ENCODE results near the gene ALPG.
"Not testable (repeated sequence)": the region's sequence is repeated elsewhere in the genome, so short reads cannot be mapped to it uniquely, and the experiment has no call there.

ALPG gene

GRCh38 chr2:232382331-232383225, 24.1 kb upstream of the ALPG start:
- Mint-ChIP-seq H3K4me1 (no peaks in the 10 kb centered on the region), H3K36me3 (no peaks in the 10 kb centered on the region), H3K9me3 (no peaks in the 10 kb centered on the region), H3K4me3 (no peak overlapping the region), H3K27ac (no peak overlapping the region), H3K27me3 (peaks cover 78% of the 10 kb centered on the region)
- no peak for DNase-seq
- CTCF ChIA-PET = interaction anchor here (0.9 kb wide), 1 partner anchor 95 kb away, joined by 3 read pairs; no protein-coding TSS in a partner anchor

DNA sequence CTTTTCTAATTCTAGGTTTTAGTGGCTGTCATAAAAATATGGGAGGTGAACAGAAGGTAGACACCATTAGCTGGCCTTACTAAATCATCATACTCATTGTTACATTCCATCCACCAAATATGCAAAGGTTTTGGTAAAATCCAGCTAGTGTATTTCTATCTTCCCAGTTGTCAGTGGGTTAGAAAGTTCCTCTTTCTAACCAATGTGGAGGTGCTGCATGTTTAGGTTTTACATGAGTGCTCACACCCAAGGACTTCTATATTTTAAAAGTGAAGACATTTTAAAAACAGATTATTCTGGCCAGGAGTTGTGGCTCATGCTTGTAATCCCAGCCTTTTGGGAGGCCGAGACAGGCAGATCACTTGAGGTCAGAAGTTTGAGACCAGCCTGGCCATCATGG, 22.2 kb upstream of the ALPG start:
- Mint-ChIP-seq H3K4me1 (no peaks in the 10 kb centered on the region), H3K9me3 (no peaks in the 10 kb centered on the region), H3K4me3 (no peak overlapping the region), H3K27ac (no peak overlapping the region), H3K27me3 (peaks cover 92% of the 10 kb centered on the region), H3K36me3 (no peaks in the 10 kb centered on the region)
- DNase-seq = no peak
- CTCF ChIA-PET = interaction anchor here (0.6 to 0.8 kb wide), 2 partner anchors 10 to 706 kb away, joined by 3 read pairs; no protein-coding TSS in a partner anchor

GRCh38 chr2:232385058-232385457, 21.6 kb upstream of the ALPG start:
- H3K27me3 Mint-ChIP-seq = peaks cover 92% of the 10 kb centered on the region
- H3K36me3 Mint-ChIP-seq, DNase-seq, H3K4me3 Mint-ChIP-seq, H3K27ac Mint-ChIP-seq, H3K4me1 Mint-ChIP-seq, H3K9me3 Mint-ChIP-seq: not testable (repeated sequence)
- CTCF ChIA-PET = interaction anchor here (0.8 kb wide), 1 partner anchor 10 kb away, joined by 3 read pairs; no protein-coding TSS in a partner anchor

GRCh38 chr2:232385660-232386489, 20.8 kb upstream of the ALPG start:
- Mint-ChIP-seq H3K36me3 (no peaks in the 10 kb centered on the region), H3K27ac (no peak overlapping the region), H3K4me1 (no peaks in the 10 kb centered on the region), H3K4me3 (no peak overlapping the region), H3K9me3 (no peaks in the 10 kb centered on the region), H3K27me3 (peaks cover 100% of the 10 kb centered on the region)
- DNase-seq = no peak
- CTCF ChIA-PET = no interaction called here

DNA sequence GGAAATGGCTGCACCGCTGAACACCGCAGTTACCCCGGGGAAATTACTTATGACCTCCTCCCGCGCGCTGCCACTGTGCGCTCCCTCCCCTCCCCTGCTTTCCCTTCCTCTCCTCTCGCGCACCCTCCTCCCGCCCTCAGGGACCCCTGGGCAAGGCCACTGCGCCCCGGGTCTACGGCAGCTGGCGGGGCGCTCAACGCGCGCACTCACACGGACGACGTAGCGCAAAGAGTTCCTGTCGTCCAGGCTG, 20.2 kb upstream of the ALPG start:
- CTCF ChIA-PET = no interaction called here
- H3K36me3 Mint-ChIP-seq = no peaks in the 10 kb centered on the region
- no peak for DNase-seq
- H3K27ac Mint-ChIP-seq = no peak overlapping the region
- no peak overlapping the region for H3K4me3 Mint-ChIP-seq
- peaks cover 99% of the 10 kb centered on the region for H3K27me3 Mint-ChIP-seq
- H3K9me3 Mint-ChIP-seq = no peaks in the 10 kb centered on the region
- H3K4me1 Mint-ChIP-seq = no peaks in the 10 kb centered on the region

DNA sequence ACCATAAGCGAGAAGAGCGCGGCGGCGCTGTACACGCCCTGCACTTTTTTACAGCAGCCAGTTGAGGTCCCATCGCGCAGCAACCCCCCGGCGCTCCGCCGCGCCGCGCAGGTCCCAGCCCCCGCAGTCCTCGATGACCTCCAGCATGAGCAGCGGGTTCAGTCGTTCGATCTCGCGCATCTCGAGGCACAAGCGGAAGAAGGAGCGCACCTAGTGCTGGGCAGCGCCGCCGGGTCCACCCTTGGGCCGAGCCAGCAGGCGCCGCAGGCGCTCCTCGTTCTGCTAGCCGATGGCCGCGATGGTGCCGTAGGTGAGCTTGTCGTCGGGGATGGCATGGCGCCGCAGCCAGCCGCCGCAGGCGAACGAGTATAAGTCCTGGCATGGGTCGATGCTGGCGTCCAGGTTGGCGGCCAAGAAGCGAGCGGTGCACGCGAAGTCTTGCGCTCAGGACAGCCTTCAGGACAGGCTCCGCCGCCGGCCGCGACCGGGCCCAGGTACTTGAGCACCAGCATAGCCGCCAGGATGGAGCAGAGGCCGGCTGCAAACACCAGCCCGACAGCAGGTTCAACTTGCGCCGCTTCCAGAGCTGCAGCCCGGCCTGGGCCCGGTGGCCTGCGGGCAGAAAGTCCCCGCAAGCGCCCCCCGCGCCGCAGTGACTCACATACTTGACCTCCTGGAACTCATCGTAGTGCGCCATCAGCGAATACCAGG, 19.7 kb upstream of the ALPG start:
- no peak overlapping the region for H3K4me3 Mint-ChIP-seq
- no peaks in the 10 kb centered on the region for H3K36me3 Mint-ChIP-seq
- H3K27ac Mint-ChIP-seq = no peak overlapping the region
- H3K4me1 Mint-ChIP-seq = no peaks in the 10 kb centered on the region
- CTCF ChIA-PET = no interaction called here
- H3K27me3 Mint-ChIP-seq = peaks cover 99% of the 10 kb centered on the region
- no peak for DNase-seq
- no peaks in the 10 kb centered on the region for H3K9me3 Mint-ChIP-seq

GRCh38 chr2:232387451-232388171, 19.0 kb upstream of the ALPG start:
- peaks cover 96% of the 10 kb centered on the region for H3K27me3 Mint-ChIP-seq
- H3K4me3 Mint-ChIP-seq = no peak overlapping the region
- H3K4me1 Mint-ChIP-seq = no peaks in the 10 kb centered on the region
- no peaks in the 10 kb centered on the region for H3K9me3 Mint-ChIP-seq
- CTCF ChIA-PET = no interaction called here
- H3K27ac Mint-ChIP-seq = no peak overlapping the region
- DNase-seq = no peak
- no peaks in the 10 kb centered on the region for H3K36me3 Mint-ChIP-seq

DNA sequence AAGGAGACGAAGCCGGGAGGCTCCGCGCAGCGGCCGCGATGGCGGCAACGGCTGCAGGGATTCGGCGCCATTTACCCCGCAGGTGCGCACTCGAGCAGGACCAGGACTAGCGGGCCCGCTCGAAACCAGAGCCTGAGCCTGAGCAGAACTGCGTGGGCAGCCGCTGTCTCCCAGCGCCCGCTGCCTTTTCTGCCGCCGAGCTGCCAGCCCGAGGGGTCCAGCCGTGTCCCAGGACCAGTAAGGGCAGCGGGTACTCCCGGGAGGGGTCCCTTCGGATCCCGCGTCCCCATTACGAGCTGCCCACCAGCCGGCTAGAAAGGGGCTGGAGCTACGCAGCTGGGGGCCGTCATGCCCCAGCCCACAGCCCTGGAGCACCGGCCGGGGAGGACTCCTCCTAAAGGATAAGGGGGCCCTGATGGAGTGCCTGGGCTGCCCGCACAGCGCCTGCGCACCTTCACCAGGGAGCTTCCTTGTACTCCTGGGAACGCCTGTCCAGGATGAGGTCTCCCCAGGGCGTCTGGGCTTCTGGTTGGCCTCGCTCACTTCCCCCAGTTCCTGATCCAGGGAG, 18.2 kb upstream of the ALPG start:
- no peak overlapping the region for H3K27ac Mint-ChIP-seq
- no peaks in the 10 kb centered on the region for H3K9me3 Mint-ChIP-seq
- no peak overlapping the region for H3K4me3 Mint-ChIP-seq
- no peaks in the 10 kb centered on the region for H3K36me3 Mint-ChIP-seq
- CTCF ChIA-PET = no interaction called here
- H3K27me3 Mint-ChIP-seq = peaks cover 91% of the 10 kb centered on the region
- no peak for DNase-seq
- H3K4me1 Mint-ChIP-seq = no peaks in the 10 kb centered on the region

DNA sequence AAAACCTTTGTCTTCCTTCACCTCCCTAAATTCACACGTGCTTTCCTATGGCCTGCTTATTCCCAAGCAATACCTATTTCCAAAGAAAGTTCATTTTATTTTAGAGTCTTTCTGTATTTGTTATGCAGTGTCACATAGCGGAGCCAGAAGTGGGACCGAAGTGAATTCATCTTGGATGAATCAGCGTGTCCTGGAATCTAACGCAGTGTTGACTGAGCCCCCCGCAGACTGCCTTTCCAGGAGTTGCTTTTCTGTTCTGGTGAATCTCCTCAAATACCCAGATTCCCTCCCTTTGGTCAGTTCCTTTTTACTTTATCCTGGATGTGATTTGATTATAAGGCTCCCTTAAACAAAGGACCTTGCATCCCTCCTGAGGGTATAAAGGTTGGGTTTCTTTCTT, 17.3 kb upstream of the ALPG start:
- Mint-ChIP-seq H3K27me3 (peaks cover 88% of the 10 kb centered on the region), H3K27ac (no peak overlapping the region), H3K4me3 (no peak overlapping the region), H3K36me3 (no peaks in the 10 kb centered on the region), H3K4me1 (no peaks in the 10 kb centered on the region), H3K9me3 (no peaks in the 10 kb centered on the region)
- DNase-seq = no peak
- CTCF ChIA-PET = no interaction called here

DNA sequence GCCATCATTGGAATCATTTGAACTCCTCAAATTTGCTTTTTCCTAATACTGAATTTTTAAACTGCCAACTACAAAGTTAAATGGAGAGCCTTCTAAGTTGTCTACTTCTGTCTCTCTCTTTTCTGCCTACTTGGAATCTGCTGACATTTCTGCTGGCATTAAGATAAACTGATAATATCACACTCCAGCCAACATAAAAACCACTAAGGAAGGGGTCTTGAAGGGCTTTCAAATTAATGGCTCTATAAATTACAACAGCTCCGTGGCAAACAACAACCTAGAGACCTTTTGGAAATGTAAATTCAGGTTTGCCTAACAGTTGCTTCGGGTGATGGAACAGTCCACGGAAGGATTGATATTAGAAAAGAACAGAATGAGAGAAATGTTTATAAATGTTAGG, 16.0 kb upstream of the ALPG start:
- no peak for DNase-seq

GRCh38 chr2:232393556-232393955, 13.1 kb upstream of the ALPG start:
- no peaks in the 10 kb centered on the region for H3K36me3 Mint-ChIP-seq
- H3K9me3 Mint-ChIP-seq = no peaks in the 10 kb centered on the region
- no peaks in the 10 kb centered on the region for H3K4me1 Mint-ChIP-seq
- no peak overlapping the region for H3K4me3 Mint-ChIP-seq
- peaks cover 61% of the 10 kb centered on the region for H3K27me3 Mint-ChIP-seq
- no peak for DNase-seq
- no peak overlapping the region for H3K27ac Mint-ChIP-seq
- CTCF ChIA-PET = no interaction called here

More for the DNA sequence above, 16.0 kb upstream of the ALPG start:
- no peaks in the 10 kb centered on the region for H3K9me3 Mint-ChIP-seq
- H3K4me3 Mint-ChIP-seq = no peak overlapping the region
- no peak overlapping the region for H3K27ac Mint-ChIP-seq
- no peaks in the 10 kb centered on the region for H3K36me3 Mint-ChIP-seq
- CTCF ChIA-PET = interaction anchor here (1.5 kb wide), 1 partner anchor 49 kb away, joined by 4 read pairs; no protein-coding TSS in a partner anchor
- H3K27me3 Mint-ChIP-seq = peaks cover 77% of the 10 kb centered on the region
- no peaks in the 10 kb centered on the region for H3K4me1 Mint-ChIP-seq

DNA sequence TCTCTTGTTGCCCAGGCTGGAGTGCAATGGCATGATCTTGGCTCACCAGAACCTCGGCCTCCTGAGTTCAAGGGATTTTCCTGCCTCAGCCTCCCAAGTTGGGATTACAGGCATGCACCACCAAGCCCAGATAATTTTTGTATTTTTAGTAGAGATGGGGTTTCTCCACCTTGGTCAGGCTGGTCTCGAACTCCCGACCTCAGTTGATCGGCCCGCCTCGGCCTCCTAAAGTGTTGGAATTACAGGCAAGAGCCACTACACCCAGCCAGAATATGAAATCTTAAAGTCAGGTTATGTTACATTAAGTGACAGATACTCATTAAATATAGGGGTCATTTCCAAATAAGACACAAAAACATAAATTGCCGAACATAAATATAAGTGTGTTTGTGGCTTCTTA, 12.2 kb upstream of the ALPG start:
- H3K9me3 Mint-ChIP-seq, H3K4me1 Mint-ChIP-seq, DNase-seq, H3K4me3 Mint-ChIP-seq, H3K27ac Mint-ChIP-seq, H3K36me3 Mint-ChIP-seq: not testable (repeated sequence)
- CTCF ChIA-PET = interaction anchor here (0.7 kb wide), 1 partner anchor 10 kb away, joined by 3 read pairs; no protein-coding TSS in a partner anchor
- peaks cover 55% of the 10 kb centered on the region for H3K27me3 Mint-ChIP-seq

DNA sequence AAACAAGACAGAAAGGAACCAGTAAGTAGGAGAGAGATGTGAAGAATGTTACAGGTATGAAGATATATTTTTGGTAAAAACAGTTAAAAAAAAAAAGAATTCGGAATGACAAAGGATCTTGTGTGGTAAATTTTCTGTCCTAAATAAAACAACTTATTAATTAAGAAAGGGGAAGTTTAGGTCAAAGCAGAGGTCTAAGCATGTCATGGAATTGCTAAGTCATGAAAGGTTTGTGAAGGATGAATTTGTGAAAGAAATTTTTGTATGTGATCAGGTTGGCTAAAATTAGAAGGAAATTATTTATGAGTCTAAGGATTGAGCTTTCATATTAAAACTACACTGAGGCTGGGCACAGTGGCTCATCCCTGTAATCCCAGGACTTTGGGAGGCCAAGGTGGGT, 11.1 kb upstream of the ALPG start:
- Mint-ChIP-seq H3K36me3 (no peaks in the 10 kb centered on the region), H3K4me3 (no peak overlapping the region), H3K27ac (no peak overlapping the region), H3K27me3 (peaks cover 53% of the 10 kb centered on the region), H3K9me3 (no peaks in the 10 kb centered on the region), H3K4me1 (no peaks in the 10 kb centered on the region)
- CTCF ChIA-PET = no interaction called here
- no peak for DNase-seq

DNA sequence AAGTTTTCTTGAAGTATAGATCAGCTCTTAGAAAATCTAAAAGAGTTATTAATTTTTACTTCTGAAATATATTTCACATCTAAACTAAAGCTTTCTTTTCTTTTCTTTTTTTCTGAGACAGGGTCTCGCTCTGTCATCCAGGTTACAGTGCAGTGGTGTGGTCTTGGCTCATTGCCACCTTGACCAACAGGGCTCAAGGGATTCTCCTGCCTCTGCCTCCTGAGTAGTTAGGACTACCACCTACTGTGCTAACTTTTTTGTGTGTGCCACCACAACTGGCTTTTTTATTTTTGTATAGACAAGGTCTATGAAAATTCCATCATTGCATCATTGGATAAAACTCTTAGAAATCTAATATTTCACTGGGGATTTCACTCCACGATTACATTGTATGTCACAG, 10.0 kb upstream of the ALPG start:
- Mint-ChIP-seq H3K27ac (no peak overlapping the region), H3K4me1 (no peaks in the 10 kb centered on the region), H3K9me3 (no peaks in the 10 kb centered on the region), H3K27me3 (peaks cover 42% of the 10 kb centered on the region), H3K36me3 (no peaks in the 10 kb centered on the region), H3K4me3 (no peak overlapping the region)
- DNase-seq = no peak
- CTCF ChIA-PET = no interaction called here

Measured in activated naive CD4-positive, alpha-beta T cell treated with anti-CD3 and anti-CD28 coated beads, Interleukin-2, amount 10 ng/mL, durations not matched to agents 7 days and 5 days (primary cell).